Measurements from ENCODE around the gene SPATA17. TPM values are rescaled to one million over a fixed set of nuclear protein-coding genes. Genes with fewer than 3 reads are reported as not detected.

The SPATA17 gene
- total and polyA plus RNA-seq, 10 of the 15 experiments (the other 5 are each of a cell fraction or from before 2014, with no cell fraction given) = 0.08 to 0.27 (median 0.11) TPM; not detected in 6

- TF ChIP-seq POLR2A (IDR thresholded peaks at IDR 0.05; ENCODE audit: low read depth, low read length) (no peak), JUNB (IDR thresholded peaks at IDR 0.05) (no peak), TBL1XR1 (IDR thresholded peaks at IDR 0.05; ENCODE audit: low read depth, low read length) (no peak), ESRRA (IDR thresholded peaks at IDR 0.05; ENCODE audit: low read length) (no peak), HDAC6 (IDR thresholded peaks at IDR 0.05; ENCODE audit: unreplicated experiment) (no peak)
Measured at GRCh38 chr1:217674028-217674729, 43.0 kb downstream of the SPATA17 start (continued).

- BruUV-seq (replicated peaks) = no TSS peak
- POLR2A ChIA-PET = no interaction called here
Measured at GRCh38 chr1:217681806-217682205, 50.7 kb downstream of the SPATA17 start.

More at GRCh38 chr1:217681806-217682205, 50.7 kb downstream of the SPATA17 start:
- Histone ChIP-seq H3K4me3 (no peak overlapping the region), H4K20me1 (ENCODE audit: control insufficient read depth, insufficient read depth) (no peaks in the 10 kb centered on the region), H3K79me2 (ENCODE audit: control insufficient read depth, insufficient read depth, low read length) (no peaks in the 10 kb centered on the region), H3K9ac (ENCODE audit: control insufficient read depth, insufficient read depth, low read length) (no peak overlapping the region), H3K9me3 (replicated peaks; ENCODE audit: control insufficient read depth, insufficient read depth, low read length) (no peaks in the 10 kb centered on the region), H3K4me2 (ENCODE audit: control insufficient read depth, insufficient read depth) (no peak overlapping the region), H3K27me3 (replicated peaks in 1 of 2; ENCODE audit: control insufficient read depth in 2 of 2, insufficient read depth in 2 of 2, low read length in 1 of 2) (no peaks in the 10 kb centered on the region), H3K27ac (ENCODE audit: control insufficient read depth, insufficient read depth) (no peak overlapping the region), H2AFZ (ENCODE audit: control insufficient read depth, low read depth, low read length) (no peak overlapping the region), H3K4me1 (ENCODE audit: control insufficient read depth, insufficient read depth, low read length) (no peaks in the 10 kb centered on the region), H3K36me3 (ENCODE audit: control insufficient read depth in 2 of 2, insufficient read depth in 2 of 2, low read length in 1 of 2) (no peaks in the 10 kb centered on the region)
- CTCF ChIA-PET = no interaction called here
- DNase-seq (ENCODE audit: low read depth, low spot score) = no peak
- FAIRE-seq = no peak
- in situ Hi-C loops (cut with MboI) (no loop called here), intact Hi-C loops (cut with micrococcal nuclease; ENCODE audit: unreplicated experiment) (no loop called here)
- no peak for TF ChIP-seq JUND (IDR thresholded peaks at IDR 0.05; ENCODE audit: low read depth, low read length)
- TF ChIP-seq SMAD1 (IDR thresholded peaks at IDR 0.05; ENCODE audit: low read depth, partially characterized antibody) = no peak
- TF ChIP-seq IRF5 (IDR thresholded peaks at IDR 0.05; ENCODE audit: borderline replicate concordance) = no peak
- TF ChIP-seq BCLAF1 (IDR thresholded peaks at IDR 0.05) = no peak
- TF ChIP-seq HSF1 (IDR thresholded peaks at IDR 0.05; ENCODE audit: low read depth, low read length) = no peak
- TF ChIP-seq SREBF1 (IDR thresholded peaks at IDR 0.05; ENCODE audit: low read length) = no peak
- no peak for TF ChIP-seq TBL1XR1 (IDR thresholded peaks at IDR 0.05; ENCODE audit: low read depth, low read length)
- TF ChIP-seq ZNF622 (IDR thresholded peaks at IDR 0.05) = no peak
- no peak for TF ChIP-seq ASH2L (IDR thresholded peaks at IDR 0.05; ENCODE audit: borderline replicate concordance, low read depth)
- no peak for TF ChIP-seq SP1 (IDR thresholded peaks at IDR 0.05; ENCODE audit: low read depth, low read length)
- no peak for ATAC-seq
- RAD21 ChIA-PET (ENCODE audit: unreplicated experiment) = no interaction called here
- SMC1A ChIA-PET (ENCODE audit: uncharacterized antibody, unreplicated experiment) = no interaction called here
- WGBS (ENCODE audit: insufficient coverage, insufficient replicate concordance, low lambda C conversion rate, missing lambda C conversion rate) = 37% methylated on average over 5 of the region's 5 CpGs

Measured in GM12878 (cell line).